GM12878 (cell line): ENCODE data around the gene COL11A2. TPM values are rescaled to one million over a fixed set of nuclear protein-coding genes. Genes with fewer than 3 reads are reported as not detected.

Experiments
- ATAC-seq: fragments of 200-7000 bp; cut with Tn5 transposase; 3 replicates; pipeline ENCODE4 v1.9.1; 2020; ENCODE audit warnings: mild to moderate bottlenecking, moderate library complexity
- BruUV-seq: library from RNA; stranded (reverse); fragments of 400-500 nt; replicated peaks from 2 replicates; lab custom pipeline; 2021; lab: Mats Ljungman, UMichigan
- CTCF ChIA-PET: fragments of 300-600 bp; sonication (Branson Sonifier 250); formaldehyde crosslinking; extraction: SDS; loops from one replicate; lab custom pipeline; 2021; ENCODE audit warnings: inconsistent platforms; lab: Yijun Ruan, JAX
- POLR2A ChIA-PET: fragments of 350-600 bp; formaldehyde crosslinking; extraction: SDS; loops from one replicate; lab custom pipeline; 2021; ENCODE audit warnings: inconsistent platforms; lab: Charles Lee
- RAD21 ChIA-PET: fragments of 300-600 bp; sonication (Branson Sonifier 250); formaldehyde crosslinking; loops from one replicate; lab custom pipeline; 2023; ENCODE audit warnings: antibody characterized with exemption; ENCODE audit not compliant: unreplicated experiment; lab: Charles Lee
- SMC1A ChIA-PET: fragments of 300-600 bp; sonication (Branson Sonifier 250); formaldehyde crosslinking; loops from one replicate; lab custom pipeline; 2023; ENCODE audit not compliant: unreplicated experiment, uncharacterized antibody; lab: Charles Lee
- DNase-seq: peaks from one replicate; pipeline ENCODE4 v3.0.0-alpha.2; 2011; ENCODE audit warnings: low read depth, low spot score
- FAIRE-seq: peaks from 3 replicates; lab custom pipeline; 2011; peaks lifted over from hg19 to GRCh38; lab: Jason Lieb, UNC
- H2AFZ ChIP-seq: 2 replicates; pipeline ENCODE4 v1.6.0; 2011; ENCODE audit warnings: low read depth, low read length, control low read depth; ENCODE audit not compliant: control insufficient read depth
- H3K27ac ChIP-seq: 2 replicates; pipeline ENCODE4 v1.5.1; 2011; ENCODE audit warnings: control low read depth; ENCODE audit not compliant: control insufficient read depth, insufficient read depth
- H3K27me3 ChIP-seq, 2 experiments: replicated peaks in 1 of 2; 2 replicates each; pipeline versions ENCODE4 v1.6.0 to v1.6.1; 2011; ENCODE audit warnings: low read length in 1 of 2; ENCODE audit not compliant: control insufficient read depth in 2 of 2, insufficient read depth in 2 of 2
- H3K36me3 ChIP-seq, 2 experiments: 2 replicates each; pipeline ENCODE4 v1.5.1; 2011; ENCODE audit warnings: low read length in 1 of 2; ENCODE audit not compliant: control insufficient read depth in 2 of 2, insufficient read depth in 2 of 2
- H3K4me1 ChIP-seq: 2 replicates; pipeline ENCODE4 v1.6.1; 2011; ENCODE audit warnings: mild to moderate bottlenecking, low read length, moderate library complexity, mixed read lengths; ENCODE audit not compliant: control insufficient read depth, insufficient read depth
- H3K4me2 ChIP-seq: 2 replicates; pipeline ENCODE4 v1.6.0; 2011; ENCODE audit warnings: control low read depth; ENCODE audit not compliant: control insufficient read depth, insufficient read depth
- H3K4me3 ChIP-seq: fragments of 200-600 bp; sonication (generic); 2 replicates; pipeline ENCODE4 v1.5.1; 2016
- H3K79me2 ChIP-seq: 2 replicates; pipeline ENCODE4 v1.6.0; 2011; ENCODE audit warnings: low read length; ENCODE audit not compliant: control insufficient read depth, insufficient read depth
- H3K9ac ChIP-seq: 2 replicates; pipeline ENCODE4 v1.8.0; 2011; ENCODE audit warnings: low read length, control low read depth, mixed read lengths; ENCODE audit not compliant: control insufficient read depth, insufficient read depth
- H3K9me3 ChIP-seq: replicated peaks from 3 replicates; pipeline ENCODE4 v1.5.1; 2011; ENCODE audit warnings: mild to moderate bottlenecking, low read length; ENCODE audit not compliant: control insufficient read depth, insufficient read depth
- H4K20me1 ChIP-seq: 2 replicates; pipeline ENCODE4 v1.6.0; 2011; ENCODE audit not compliant: control insufficient read depth, insufficient read depth
- IRF4 ChIP-seq: IDR thresholded peaks from 2 replicates; pipeline ENCODE4 v1.6.1; 2011; ENCODE audit warnings: low read depth, low read length
- JUNB ChIP-seq: IDR thresholded peaks from 2 replicates; pipeline ENCODE4 v1.6.1; 2016; ENCODE audit warnings: antibody characterized with exemption, mild to moderate bottlenecking
- MTA3 ChIP-seq: IDR thresholded peaks from 2 replicates; pipeline ENCODE4 v1.6.1; 2012; ENCODE audit warnings: low read length, inconsistent platforms, borderline replicate concordance
- NR2C2 ChIP-seq: IDR thresholded peaks from 2 replicates; pipeline ENCODE4 v1.6.1; 2011; ENCODE audit warnings: borderline replicate concordance, low read depth; ENCODE audit not compliant: control insufficient read depth, insufficient read length
- POLR2AphosphoS5 ChIP-seq: IDR thresholded peaks from 2 replicates; pipeline ENCODE4 v1.6.1; 2011; ENCODE audit warnings: mild to moderate bottlenecking, low read length, inconsistent platforms
- SMARCA5 ChIP-seq: fragments of 450-650 bp; IDR thresholded peaks from 2 replicates; pipeline ENCODE4 v1.6.1; 2017; ENCODE audit warnings: mild to moderate bottlenecking
- STAT1 ChIP-seq: fragments of 450-650 bp; conservative IDR thresholded peaks from 2 replicates; pipeline ENCODE4 v1.6.1; 2014; ENCODE audit warnings: antibody characterized with exemption, mild to moderate bottlenecking
- TAF1 ChIP-seq: IDR thresholded peaks from 2 replicates; pipeline ENCODE4 v1.6.1; 2011; ENCODE audit warnings: mild to moderate bottlenecking, low read depth, low read length, borderline replicate concordance
- TARDBP ChIP-seq: IDR thresholded peaks from 2 replicates; pipeline ENCODE4 v1.6.1; 2016; ENCODE audit warnings: borderline replicate concordance
- TBL1XR1 ChIP-seq: IDR thresholded peaks from 2 replicates; pipeline ENCODE4 v1.6.1; 2012; ENCODE audit warnings: low read depth, low read length, improper control_type of control experiment
- ZNF274 ChIP-seq: IDR thresholded peaks from one replicate; pipeline ENCODE4 v1.8.0; 2011; ENCODE audit not compliant: insufficient read length, insufficient read depth
- ZNF622 ChIP-seq: fragments of 450-650 bp; IDR thresholded peaks from 2 replicates; pipeline ENCODE4 v1.6.1; 2017; ENCODE audit warnings: mild to moderate bottlenecking, inconsistent platforms
- WGBS: methylation state at CpG from one replicate; pipeline ENCODE4 v1.1.6; 2016; ENCODE audit warnings: low lambda C conversion rate; ENCODE audit not compliant: insufficient replicate concordance, insufficient coverage; ENCODE audit errors: missing lambda C conversion rate; 5-methylcytosine and 5-hydroxymethylcytosine counted together
- in situ Hi-C: fragments of 300-500 bp; cut with MboI; formaldehyde crosslinking; loops from 9 replicates; pipeline ENCODE4 v1.14.3; 2018; ENCODE audit warnings: mixed read lengths
- intact Hi-C: fragments of 100-400 bp; cut with micrococcal nuclease; formaldehyde crosslinking; loops from one replicate; pipeline ENCODE4 v1.14.2; 2022; ENCODE audit not compliant: unreplicated experiment
- polyA plus RNA-seq, 11 experiments: library from polyadenylated mRNA; depleted of rRNA in 4 of 11; unstranded in 6 of 11; stranded (reverse) in 5 of 11; fragments of >200 nt; fragmentation: Nextera tagmentation in 4 of 11; fragmentation: Illumina TruSeq in 1 of 11; extraction: Ambion mirVana in 4 of 11; extraction: Trizol in 1 of 11; gene quantifications; 1 replicate in 1 of 11; 2 replicates in 10 of 11; pipeline versions ENCODE4 v1.2.1 to v1.2.3, GENCODE V29; 2011 to 2016; ENCODE audit warnings: inconsistent platforms in 2 of 11, missing spikeins in 2 of 11, low read depth in 1 of 11
- total RNA-seq, 4 experiments: library from RNA; depleted of rRNA in 3 of 4; stranded (reverse); fragments of >200 nt in 3 of 4; fragmentation: Illumina TruSeq in 1 of 4; extraction: Trizol in 1 of 4; gene quantifications; 2 replicates each; pipeline versions ENCODE4 v1.2.1 to v1.2.3, GENCODE V29; 2013 to 2021
- TF ChIP-seq, protein P1 (sequence below): IDR thresholded peaks from 2 replicates; pipeline ENCODE4 v1.6.1; 2012; ENCODE audit warnings: improper control_type of control experiment, low read depth, low read length; ENCODE audit not compliant: insufficient replicate concordance
- TF ChIP-seq, protein P2 (sequence below): fragments of 450-650 bp; IDR thresholded peaks from 2 replicates; pipeline ENCODE4 v1.6.1; 2016; ENCODE audit warnings: mild to moderate bottlenecking
- TF ChIP-seq, protein P3 (sequence below): IDR thresholded peaks from 2 replicates; pipeline ENCODE4 v1.6.1; 2012; ENCODE audit warnings: low read length, inconsistent platforms

COL11A2 gene
- total and polyA plus RNA-seq, 10 of the 15 experiments (the other 5 are each of a cell fraction or from before 2014, with no cell fraction given): 0.03 to 0.83 (median 0.22) TPM; not detected in 1

DNA sequence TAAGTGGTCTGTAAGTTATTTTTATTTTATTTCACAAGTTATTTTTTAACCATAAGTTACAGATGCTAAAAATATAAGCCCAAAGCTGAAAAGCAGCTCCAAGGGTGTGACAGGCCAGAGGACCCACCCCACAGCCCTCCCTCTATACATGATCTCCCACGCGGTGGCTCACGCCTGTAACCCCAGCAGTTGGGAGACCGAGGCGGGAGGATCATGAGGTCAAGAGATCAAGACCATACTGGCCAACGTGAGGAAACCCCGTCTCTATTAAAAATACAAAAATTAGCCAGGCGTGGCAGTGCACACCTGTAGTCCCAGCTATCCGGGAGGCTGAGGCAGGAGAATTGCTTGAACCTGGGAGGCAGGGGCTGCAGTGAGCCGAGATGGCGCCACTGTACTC is 32.2 kb downstream of the COL11A2 start (continued):
- TF ChIP-seq, protein P1, sequence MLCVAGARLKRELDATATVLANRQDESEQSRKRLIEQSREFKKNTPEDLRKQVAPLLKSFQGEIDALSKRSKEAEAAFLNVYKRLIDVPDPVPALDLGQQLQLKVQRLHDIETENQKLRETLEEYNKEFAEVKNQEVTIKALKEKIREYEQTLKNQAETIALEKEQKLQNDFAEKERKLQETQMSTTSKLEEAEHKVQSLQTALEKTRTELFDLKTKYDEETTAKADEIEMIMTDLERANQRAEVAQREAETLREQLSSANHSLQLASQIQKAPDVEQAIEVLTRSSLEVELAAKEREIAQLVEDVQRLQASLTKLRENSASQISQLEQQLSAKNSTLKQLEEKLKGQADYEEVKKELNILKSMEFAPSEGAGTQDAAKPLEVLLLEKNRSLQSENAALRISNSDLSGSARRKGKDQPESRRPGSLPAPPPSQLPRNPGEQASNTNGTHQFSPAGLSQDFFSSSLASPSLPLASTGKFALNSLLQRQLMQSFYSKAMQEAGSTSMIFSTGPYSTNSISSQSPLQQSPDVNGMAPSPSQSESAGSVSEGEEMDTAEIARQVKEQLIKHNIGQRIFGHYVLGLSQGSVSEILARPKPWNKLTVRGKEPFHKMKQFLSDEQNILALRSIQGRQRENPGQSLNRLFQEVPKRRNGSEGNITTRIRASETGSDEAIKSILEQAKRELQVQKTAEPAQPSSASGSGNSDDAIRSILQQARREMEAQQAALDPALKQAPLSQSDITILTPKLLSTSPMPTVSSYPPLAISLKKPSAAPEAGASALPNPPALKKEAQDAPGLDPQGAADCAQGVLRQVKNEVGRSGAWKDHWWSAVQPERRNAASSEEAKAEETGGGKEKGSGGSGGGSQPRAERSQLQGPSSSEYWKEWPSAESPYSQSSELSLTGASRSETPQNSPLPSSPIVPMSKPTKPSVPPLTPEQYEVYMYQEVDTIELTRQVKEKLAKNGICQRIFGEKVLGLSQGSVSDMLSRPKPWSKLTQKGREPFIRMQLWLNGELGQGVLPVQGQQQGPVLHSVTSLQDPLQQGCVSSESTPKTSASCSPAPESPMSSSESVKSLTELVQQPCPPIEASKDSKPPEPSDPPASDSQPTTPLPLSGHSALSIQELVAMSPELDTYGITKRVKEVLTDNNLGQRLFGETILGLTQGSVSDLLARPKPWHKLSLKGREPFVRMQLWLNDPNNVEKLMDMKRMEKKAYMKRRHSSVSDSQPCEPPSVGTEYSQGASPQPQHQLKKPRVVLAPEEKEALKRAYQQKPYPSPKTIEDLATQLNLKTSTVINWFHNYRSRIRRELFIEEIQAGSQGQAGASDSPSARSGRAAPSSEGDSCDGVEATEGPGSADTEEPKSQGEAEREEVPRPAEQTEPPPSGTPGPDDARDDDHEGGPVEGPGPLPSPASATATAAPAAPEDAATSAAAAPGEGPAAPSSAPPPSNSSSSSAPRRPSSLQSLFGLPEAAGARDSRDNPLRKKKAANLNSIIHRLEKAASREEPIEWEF: no peak
- no peak for TF ChIP-seq POLR2AphosphoS5
- no peak for TF ChIP-seq JUNB
- TF ChIP-seq MTA3: no peak
- TF ChIP-seq NR2C2: no peak
- TF ChIP-seq, all 136 proteins: peak for 0

DNA sequence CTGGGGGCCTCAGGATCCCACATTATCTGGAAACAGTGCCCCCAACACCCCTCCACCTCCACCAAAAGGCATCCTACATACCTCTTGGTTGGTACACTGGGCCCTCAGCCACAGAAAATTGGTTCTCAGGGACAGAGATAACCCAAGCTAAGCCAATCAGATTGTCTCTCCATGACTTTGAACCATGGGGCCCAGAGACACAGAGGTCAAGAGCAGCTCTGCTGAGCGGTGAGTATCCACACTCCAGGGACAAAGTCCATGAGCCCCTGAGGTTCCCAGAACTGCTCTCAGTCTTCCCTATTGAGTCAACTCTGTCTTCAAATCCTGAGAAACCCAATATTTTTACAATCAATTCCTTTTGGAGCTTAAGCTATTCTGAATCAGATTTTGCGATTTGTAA is 35.3 kb downstream of the COL11A2 start:
- no peak for TF ChIP-seq TAF1
- no peak for TF ChIP-seq ZNF622
- TF ChIP-seq ZNF274: no peak
- TF ChIP-seq TBL1XR1: no peak
- no peak for TF ChIP-seq TARDBP
- no peak for TF ChIP-seq IRF4
- TF ChIP-seq, protein P2, sequence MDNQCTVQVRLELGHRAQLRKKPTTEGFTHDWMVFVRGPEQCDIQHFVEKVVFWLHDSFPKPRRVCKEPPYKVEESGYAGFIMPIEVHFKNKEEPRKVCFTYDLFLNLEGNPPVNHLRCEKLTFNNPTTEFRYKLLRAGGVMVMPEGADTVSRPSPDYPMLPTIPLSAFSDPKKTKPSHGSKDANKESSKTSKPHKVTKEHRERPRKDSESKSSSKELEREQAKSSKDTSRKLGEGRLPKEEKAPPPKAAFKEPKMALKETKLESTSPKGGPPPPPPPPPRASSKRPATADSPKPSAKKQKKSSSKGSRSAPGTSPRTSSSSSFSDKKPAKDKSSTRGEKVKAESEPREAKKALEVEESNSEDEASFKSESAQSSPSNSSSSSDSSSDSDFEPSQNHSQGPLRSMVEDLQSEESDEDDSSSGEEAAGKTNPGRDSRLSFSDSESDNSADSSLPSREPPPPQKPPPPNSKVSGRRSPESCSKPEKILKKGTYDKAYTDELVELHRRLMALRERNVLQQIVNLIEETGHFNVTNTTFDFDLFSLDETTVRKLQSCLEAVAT: no peak
- no peak for TF ChIP-seq STAT1
- no peak for TF ChIP-seq SMARCA5
- TF ChIP-seq, protein P3, sequence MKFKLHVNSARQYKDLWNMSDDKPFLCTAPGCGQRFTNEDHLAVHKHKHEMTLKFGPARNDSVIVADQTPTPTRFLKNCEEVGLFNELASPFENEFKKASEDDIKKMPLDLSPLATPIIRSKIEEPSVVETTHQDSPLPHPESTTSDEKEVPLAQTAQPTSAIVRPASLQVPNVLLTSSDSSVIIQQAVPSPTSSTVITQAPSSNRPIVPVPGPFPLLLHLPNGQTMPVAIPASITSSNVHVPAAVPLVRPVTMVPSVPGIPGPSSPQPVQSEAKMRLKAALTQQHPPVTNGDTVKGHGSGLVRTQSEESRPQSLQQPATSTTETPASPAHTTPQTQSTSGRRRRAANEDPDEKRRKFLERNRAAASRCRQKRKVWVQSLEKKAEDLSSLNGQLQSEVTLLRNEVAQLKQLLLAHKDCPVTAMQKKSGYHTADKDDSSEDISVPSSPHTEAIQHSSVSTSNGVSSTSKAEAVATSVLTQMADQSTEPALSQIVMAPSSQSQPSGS: no peak
- CTCF ChIA-PET: interaction anchor here (1.0 to 14.9 kb wide), 6 partner anchors 9 to 90 kb away, joined by 3 to 184 read pairs (median 60); no protein-coding TSS in a partner anchor
- POLR2A ChIA-PET: interaction anchor here (0.6 to 2.0 kb wide), 3 partner anchors 17 to 224 kb away, joined by 3 to 5 read pairs (median 4); no protein-coding TSS in a partner anchor

More for the DNA sequence above, 35.3 kb downstream of the COL11A2 start:
- H3K9me3 ChIP-seq: no peaks in the 10 kb centered on the region; the same call in 2 of the 3 replicates
- H2AFZ ChIP-seq: no peak overlapping the region
- intact Hi-C loops (no loop called here), in situ Hi-C loops (no loop called here)
- H3K4me1 ChIP-seq: peaks cover 4% of the 10 kb centered on the region
- H3K4me3 ChIP-seq: no peak overlapping the region
- H3K9ac ChIP-seq: no peak overlapping the region
- H3K4me2 ChIP-seq: no peak overlapping the region
- ATAC-seq (no peak), DNase-seq (no peak), FAIRE-seq (no peak)
- ChIA-PET RAD21 (interaction anchor here (0.7 to 1.0 kb wide), 3 partner anchors 16 to 41 kb away, joined by 3 read pairs; no protein-coding TSS in a partner anchor), SMC1A (interaction anchor here (0.9 to 3.5 kb wide), 7 partner anchors 7 to 43 kb away, joined by 3 to 21 read pairs (median 4); no protein-coding TSS in a partner anchor)
- 34% methylated on average over 2 of the region's 2 CpGs for WGBS
- BruUV-seq: no TSS peak
- H3K79me2 ChIP-seq: no peaks in the 10 kb centered on the region
- no peaks in the 10 kb centered on the region for H3K36me3 ChIP-seq
- H3K27me3 ChIP-seq: no peaks in the 10 kb centered on the region; a peak in 1 of 4 replicates
- H3K27ac ChIP-seq: no peak overlapping the region
- H4K20me1 ChIP-seq: no peaks in the 10 kb centered on the region
